Left lobe of liver (tissue), 2 donors: ENCODE measurements around the gene TMEM106A. TPM values are rescaled to one million over a fixed set of nuclear protein-coding genes. Genes with fewer than 3 reads are reported as not detected.
A peak's percentile ranks its signal among the peaks of the same experiment; 100 is the strongest.
"Not testable (repeated sequence)": the region's sequence is repeated elsewhere in the genome, so short reads cannot be mapped to it uniquely, and the experiment has no call there.

Source experiments
- ATAC-seq: fragments of 200-7000 bp; cut with Tn5 transposase; one replicate; pipeline ENCODE4 v1.9.1; 2020; ENCODE audit warnings: mild to moderate bottlenecking, moderate library complexity
- DNase-seq: peaks from one replicate; pipeline ENCODE4 v3.0.0-alpha.2; 2020; ENCODE audit warnings: low spot score
- total RNA-seq: library from RNA; stranded (reverse); gene quantifications from one replicate; pipeline ENCODE4 v1.2.1, GENCODE V29; 2021
- donor health status: DM: no; HTN: no; CAD: no; lungs with moderate emphysema.
- donor health status: DM: no; HTN: yes; CAD: no.

TMEM106A gene
- total RNA-seq, 1 donor from 2014 or later, result 2.1 TPM

DNA sequence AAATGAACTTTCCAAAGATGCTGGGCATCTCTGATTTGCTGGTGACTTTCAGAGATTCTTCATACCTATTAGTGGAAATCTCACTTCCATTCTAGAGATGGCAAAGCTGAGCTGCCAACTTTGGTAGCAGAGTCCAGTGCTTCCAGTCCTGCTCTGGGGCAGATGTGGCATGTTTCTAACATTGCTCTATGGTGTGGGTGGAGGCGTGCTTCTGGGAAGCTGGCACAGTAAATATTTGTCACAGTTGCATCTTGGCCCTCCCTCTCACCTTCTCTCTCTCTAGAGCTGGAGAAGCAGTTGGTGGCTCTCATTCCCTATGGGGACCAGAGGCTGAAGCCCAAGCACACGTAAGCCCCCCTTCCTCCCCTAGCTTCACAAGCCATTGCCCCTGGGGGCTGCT lies 1.9 kb downstream of the TMEM106A start:
- ATAC-seq, result peak; percentile 54

GRCh38 chr17:43215341-43215740 lies 3.7 kb downstream of the TMEM106A start:
- no peak for ATAC-seq
- no peak for DNase-seq

More for the DNA sequence above, 1.9 kb downstream of the TMEM106A start:
- DNase-seq, result no peak

DNA sequence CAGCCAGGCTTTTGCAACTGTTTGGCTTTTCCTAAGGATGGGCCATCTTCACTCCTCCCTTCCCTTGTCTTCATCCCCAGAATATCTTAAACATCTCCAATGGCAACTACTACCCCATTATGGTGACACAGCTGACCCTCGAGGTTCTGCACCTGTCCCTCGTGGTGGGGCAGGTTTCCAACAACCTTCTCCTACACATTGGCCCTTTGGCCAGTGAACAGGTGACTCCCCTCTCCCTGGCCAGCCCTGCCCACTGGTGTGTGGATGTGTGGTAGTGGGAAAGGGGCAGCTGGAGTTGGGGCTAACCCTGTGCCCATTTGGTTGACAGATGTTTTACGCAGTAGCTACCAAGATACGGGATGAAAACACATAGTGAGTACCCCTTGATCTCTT lies 4.7 kb downstream of the TMEM106A start:
- ATAC-seq (no peak), DNase-seq (peak; percentile 45)

GRCh38 chr17:43216762-43217613 lies 5.3 kb downstream of the TMEM106A start:
- ATAC-seq (peak; percentile 44), DNase-seq (no peak)

DNA sequence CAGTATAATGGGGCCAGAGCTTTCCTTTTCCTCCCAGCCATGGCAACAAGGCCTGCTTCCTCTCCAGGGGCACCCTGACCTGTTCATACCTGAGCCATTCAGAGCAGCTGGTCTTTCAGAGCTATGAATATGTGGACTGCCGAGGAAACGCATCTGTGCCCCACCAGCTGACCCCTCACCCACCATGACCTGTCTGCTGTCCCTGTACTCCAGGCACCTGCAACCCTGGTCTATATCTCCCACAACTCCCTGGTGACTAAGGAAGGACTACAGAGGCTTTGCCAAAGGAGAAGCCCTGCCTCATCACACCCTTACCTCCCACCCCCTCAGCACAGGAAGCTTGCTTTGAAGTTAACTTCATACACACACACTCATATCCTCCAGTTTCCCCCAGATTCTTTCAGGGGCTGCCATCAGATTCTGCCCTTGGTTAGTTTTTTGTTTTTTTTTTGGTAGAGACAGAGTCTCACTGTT lies 6.0 kb downstream of the TMEM106A start:
- ATAC-seq (no peak), DNase-seq (no peak)

- no peak for ATAC-seq
- no peak for DNase-seq
These were observed 7.3 kb downstream of the TMEM106A start for GRCh38 chr17:43219001-43219400.

GRCh38 chr17:43219746-43220380 lies 8.2 kb downstream of the TMEM106A start:
- DNase-seq (no peak), ATAC-seq (no peak)

DNA sequence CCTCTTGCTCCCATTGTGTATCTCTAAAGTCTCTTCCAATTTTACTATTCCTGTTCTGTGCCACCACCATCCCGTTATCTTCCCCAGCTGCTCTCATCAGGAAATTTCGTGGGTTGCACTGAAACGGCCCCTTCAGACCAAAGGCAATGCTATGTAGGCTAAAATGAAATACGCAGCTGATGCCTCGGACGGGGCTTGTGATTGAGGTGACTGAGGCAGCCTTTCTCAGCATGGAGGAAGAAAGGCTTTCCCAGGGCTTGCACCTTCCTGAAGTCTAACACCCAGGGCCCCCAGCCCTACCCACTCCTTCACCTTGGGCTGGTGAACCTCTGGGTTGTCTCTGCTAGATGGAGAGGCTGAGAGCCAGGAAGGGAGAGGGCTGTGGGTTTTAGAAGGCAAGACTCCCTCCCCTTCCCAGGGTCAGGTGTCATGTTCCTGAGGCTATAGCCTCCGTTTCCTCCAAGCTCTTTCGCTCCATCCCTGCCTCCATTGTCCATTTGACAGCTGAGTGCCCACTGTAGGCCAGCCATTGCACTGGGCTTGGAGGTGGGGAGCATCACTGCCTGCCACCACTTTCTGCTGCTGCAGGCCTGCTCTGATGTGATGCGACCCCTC lies 8.9 kb downstream of the TMEM106A start:
- ATAC-seq (no peak), DNase-seq (no peak)

DNA sequence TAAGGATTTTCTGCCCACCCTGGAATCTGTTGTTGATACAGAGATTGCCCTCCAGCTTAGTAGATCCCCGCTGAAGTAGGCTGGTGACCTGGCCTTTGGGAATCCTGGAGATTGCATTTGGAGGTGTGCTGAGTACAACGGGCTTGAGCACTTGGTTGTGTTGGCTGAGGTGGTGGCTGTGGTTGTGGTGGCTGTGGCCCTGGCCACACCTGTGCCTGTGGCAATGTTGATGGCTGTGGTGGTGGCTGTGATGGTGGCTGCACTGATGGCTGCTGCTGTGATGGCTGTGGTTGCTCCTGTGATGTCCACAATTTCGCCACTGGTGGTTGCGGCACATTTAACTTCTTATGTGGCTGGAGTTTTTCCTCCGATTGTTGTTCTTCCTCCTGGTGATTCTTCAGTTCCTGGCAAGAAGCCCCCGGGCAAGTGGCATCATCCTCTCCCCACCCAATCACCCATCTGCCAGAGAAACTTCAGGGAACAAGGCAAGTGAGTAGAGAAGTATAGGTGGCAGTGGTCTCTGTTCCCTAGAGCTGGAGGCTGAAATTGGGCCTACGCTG lies 12.6 kb downstream of the TMEM106A start:
- peak; percentile 39 for DNase-seq
- no peak for ATAC-seq

DNA sequence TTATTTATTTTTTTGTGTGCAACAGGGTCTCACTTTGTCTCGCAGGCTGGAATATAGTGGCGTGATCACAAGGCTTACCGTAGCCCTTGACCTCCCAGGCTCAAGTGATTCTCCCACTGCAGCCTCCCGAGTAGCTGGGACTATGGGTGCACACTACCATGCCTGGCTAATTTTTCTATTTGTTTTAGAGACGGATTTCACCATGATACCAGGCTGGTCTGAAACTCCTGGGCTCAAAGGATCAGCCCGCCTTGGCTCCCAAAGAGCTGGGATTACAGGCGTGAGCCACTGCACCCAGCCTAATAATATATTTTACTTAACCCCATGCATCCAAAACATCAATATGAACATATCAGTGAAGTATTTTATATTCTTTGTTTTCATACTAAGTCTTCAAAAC lies 14.7 kb downstream of the TMEM106A start:
- peak; percentile 4 for DNase-seq

GRCh38 chr17:43228020-43228782 lies 16.5 kb downstream of the TMEM106A start, which contains the start of gene CCDC200:
CCDC200 (minus strand) TSS chr17:43228623; CDS start chr17:43228554, 69 bp downstream.
- DNase-seq, result not testable (repeated sequence)
- ATAC-seq, result peak; percentile 23

More for the DNA sequence above, 14.7 kb downstream of the TMEM106A start:
- ATAC-seq, result no peak

GRCh38 chr17:43231205-43232020 lies 19.7 kb downstream of the TMEM106A start:
- ATAC-seq (peak; percentile 63), DNase-seq (peak; percentile 41)

- not testable (repeated sequence) for ATAC-seq
- DNase-seq, result peak; percentile 79
These were observed 20.5 kb downstream of the TMEM106A start for GRCh38 chr17:43232021-43232699.

DNA sequence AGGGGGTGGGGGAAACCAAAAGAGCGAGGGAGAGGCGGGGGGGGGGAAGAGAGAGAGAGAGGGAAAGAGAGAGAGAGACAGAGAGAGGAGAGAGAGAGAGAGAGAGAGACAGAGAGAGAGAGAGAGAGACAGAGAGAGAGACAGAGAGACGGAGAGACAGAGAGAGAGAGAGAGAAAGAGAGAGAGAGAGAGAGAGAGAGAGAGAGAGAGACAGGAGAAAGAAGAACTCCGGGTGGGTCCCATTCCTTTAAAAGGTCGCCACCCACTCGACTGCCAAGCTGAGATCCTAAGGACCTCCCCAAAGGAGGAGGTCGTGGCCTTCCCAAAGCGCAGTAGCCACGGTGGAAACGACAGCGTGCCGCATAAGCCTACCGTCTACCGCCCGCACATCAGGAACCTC lies 21.6 kb downstream of the TMEM106A start:
- not testable (repeated sequence) for DNase-seq, ATAC-seq

- ATAC-seq, DNase-seq: not testable (repeated sequence)
These were observed 22.2 kb downstream of the TMEM106A start, which contains the start of gene RNU2-1 for GRCh38 chr17:43233877-43234276. RNU2-1 (minus strand) TSS chr17:43233977.

GRCh38 chr17:43239597-43239996 lies 27.9 kb downstream of the TMEM106A start:
- not testable (repeated sequence) for DNase-seq, ATAC-seq

DNA sequence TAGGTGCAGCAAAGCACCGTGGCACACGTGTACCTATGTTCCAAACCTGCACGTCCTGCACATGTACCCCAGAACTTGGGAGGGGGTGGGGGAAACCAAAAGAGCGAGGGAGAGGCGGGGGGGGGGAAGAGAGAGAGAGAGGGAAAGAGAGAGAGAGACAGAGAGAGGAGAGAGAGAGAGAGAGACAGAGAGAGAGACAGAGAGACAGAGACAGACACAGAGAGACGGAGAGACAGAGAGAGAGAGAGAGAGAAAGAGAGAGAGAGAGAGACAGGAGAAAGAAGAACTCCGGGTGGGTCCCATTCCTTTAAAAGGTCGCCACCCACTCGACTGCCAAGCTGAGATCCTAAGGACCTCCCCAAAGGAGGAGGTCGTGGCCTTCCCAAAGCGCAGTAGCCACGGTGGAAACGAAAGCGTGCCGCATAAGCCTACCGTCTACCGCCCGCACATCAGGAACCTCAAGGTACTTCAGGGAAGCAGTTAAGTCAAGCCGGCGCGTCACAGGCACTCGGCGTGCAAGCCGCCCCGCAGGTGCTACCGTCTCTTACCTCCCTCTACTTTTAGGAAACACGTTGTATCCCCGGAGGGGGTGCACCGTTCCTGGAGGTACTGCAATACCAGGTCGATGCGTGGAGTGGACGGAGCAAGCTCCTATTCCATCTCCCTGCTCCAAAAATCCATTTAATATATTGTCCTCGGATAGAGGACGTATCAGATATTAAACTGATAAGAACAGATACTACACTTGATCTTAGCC lies 29.1 kb downstream of the TMEM106A start:
- not testable (repeated sequence) for DNase-seq
- ATAC-seq, result peak; percentile 42

- DNase-seq, ATAC-seq: not testable (repeated sequence)
These were observed 34.8 kb downstream of the TMEM106A start for GRCh38 chr17:43246456-43246855.
